Spleen (tissue), 11 donors: Measurements from ENCODE around the gene SRPK2. TPM values are rescaled to one million over a fixed set of nuclear protein-coding genes. Genes with fewer than 3 reads are reported as not detected.

ENCODE experiments used
- DNase-seq: peaks from one replicate; pipeline ENCODE4 v3.0.0-alpha.2; 2020
- H3K27ac ChIP-seq, 8 donors: fragments of 200-600 bp; sonication (generic) in 7 of 8; 1 replicate in 4 of 8; 2 replicates in 4 of 8; pipeline versions ENCODE4 v1.5.0 to v1.8.0; 2016 to 2021; ENCODE audit warnings: inconsistent platforms in 4 of 8, mild to moderate bottlenecking in 4 of 8, moderate library complexity in 1 of 8
- H3K27me3 ChIP-seq, 7 donors: fragments of 200-600 bp; sonication (generic) in 6 of 7; replicated peaks in 1 of 7; 1 replicate in 4 of 7; 2 replicates in 3 of 7; pipeline versions ENCODE4 v1.5.0 to v1.8.0; 2016 to 2021; ENCODE audit warnings: inconsistent platforms in 3 of 7, mild to moderate bottlenecking in 1 of 7
- H3K36me3 ChIP-seq, 6 donors: fragments of 200-600 bp; sonication (generic) in 5 of 6; 1 replicate in 4 of 6; 2 replicates in 2 of 6; pipeline versions ENCODE4 v1.5.0 to v1.8.0; 2016 to 2021; ENCODE audit warnings: inconsistent platforms in 2 of 6
- H3K4me1 ChIP-seq, 6 donors: fragments of 200-600 bp; sonication (generic) in 5 of 6; 1 replicate in 3 of 6; 2 replicates in 3 of 6; pipeline versions ENCODE4 v1.5.0 to v1.8.0; 2016 to 2021; ENCODE audit warnings: inconsistent platforms in 3 of 6
- H3K4me3 ChIP-seq, 8 donors: fragments of 200-600 bp; sonication (generic) in 7 of 8; 1 replicate in 4 of 8; 2 replicates in 4 of 8; pipeline versions ENCODE4 v1.5.0 to v1.8.0; 2016 to 2021; ENCODE audit warnings: inconsistent platforms in 4 of 8, mild to moderate bottlenecking in 4 of 8, moderate library complexity in 2 of 8
- H3K9me3 ChIP-seq, 8 donors: fragments of 200-600 bp; sonication (generic) in 7 of 8; 1 replicate in 4 of 8; 2 replicates in 4 of 8; pipeline versions ENCODE4 v1.5.0 to v1.8.0; 2016 to 2021; ENCODE audit warnings: inconsistent platforms in 4 of 8
- CTCF ChIP-seq, 11 experiments: fragments of 200-600 bp in 7 of 11; fragments of 450-650 bp in 4 of 11; sonication (generic) in 4 of 11; IDR thresholded peaks in 8 of 11; conservative IDR thresholded peaks in 3 of 11; 1 replicate in 7 of 11; 2 replicates in 4 of 11; pipeline versions ENCODE4 v1.4.0 to v1.8.0; 2016 to 2021; ENCODE audit warnings: antibody characterized with exemption in 11 of 11, inconsistent platforms in 4 of 11, mild to moderate bottlenecking in 1 of 11
- POLR2A ChIP-seq, 3 donors: fragments of 450-650 bp; IDR thresholded peaks; one replicate each; pipeline ENCODE4 v1.5.1; 2017; ENCODE audit warnings: antibody characterized with exemption in 3 of 3, mild to moderate bottlenecking in 1 of 3
- POLR2AphosphoS5 ChIP-seq, 3 donors: sonication (generic); formaldehyde crosslinking; IDR thresholded peaks; one replicate each; pipeline ENCODE4 v1.5.1; 2017; ENCODE audit warnings: antibody characterized with exemption in 3 of 3
- WGBS, 5 donors: extraction: QIAGEN DNeasy Blood & Tissue Kit in 3 of 5; methylation state at CpG; one replicate each; pipeline versions ENCODE4 v1.1.5 to v1.1.7; 2013 to 2018; 5-methylcytosine and 5-hydroxymethylcytosine counted together
- intact Hi-C: fragments of 100-400 bp; cut with DNase I; formaldehyde crosslinking; loops from one replicate; pipeline ENCODE4 v1.15.0; 2023; ENCODE audit warnings: low total_unique reads
- polyA plus RNA-seq, 3 donors: library from polyadenylated mRNA; stranded (reverse); fragments of 200-250 nt; gene quantifications; one replicate each; pipeline ENCODE4 v1.2.1, GENCODE V29; 2013
- total RNA-seq, 7 donors: library from RNA; depleted of rRNA in 3 of 7; stranded (reverse); fragments of >200 nt in 3 of 7; fragmentation: NEBNext Ultra II Directional in 4 of 7; extraction: Animal tissue kit (Norgen Biotek cat#: 25700) in 4 of 7; gene quantifications; one replicate each; pipeline versions ENCODE4 v1.1.0 to v1.2.1, GENCODE V29; 2016 to 2021
- donor health status: healthy with polysubstance abuse.
- donor health status: DM: no; HTN: no; CAD: no; lungs with moderate emphysema.
- donor health status: DM: no; HTN: no; CAD: no.
- donor health status: Bipolar disorder and iron deficiency.
- donor health status: healthy.
- donor health status: DM: no; HTN: no; CAD: no.
- donor health status: DM: yes; HTN: yes; CAD: no.

The SRPK2 gene
- total and polyA plus RNA-seq, 10 donors = 9.6 to 60.3 (median 46.2) TPM

- Histone ChIP-seq H3K4me3 (no peak overlapping the region), H3K36me3 (no peaks in the 10 kb centered on the region), H3K4me1 (no peaks in the 10 kb centered on the region), H3K27ac (no peak overlapping the region), H3K9me3 (no peaks in the 10 kb centered on the region), H3K27me3 (no peaks in the 10 kb centered on the region)
- DNase-seq = no peak
- intact Hi-C loops = no loop called here
- WGBS, 5 donors = 87 to 97% (median 93%) methylated on average over 5 of the region's 5 CpGs
- TF ChIP-seq POLR2A (IDR thresholded peaks at IDR 0.05) (no peak), POLR2AphosphoS5 (IDR thresholded peaks at IDR 0.05) (no peak), CTCF (IDR thresholded peaks at IDR 0.05 in 8 of 11, conservative IDR thresholded peaks at IDR 0.05 in 3 of 11) (no peak)
Observed at GRCh38 chr7:105408791-105409410, 20.2 kb upstream of the SRPK2 start.

DNA sequence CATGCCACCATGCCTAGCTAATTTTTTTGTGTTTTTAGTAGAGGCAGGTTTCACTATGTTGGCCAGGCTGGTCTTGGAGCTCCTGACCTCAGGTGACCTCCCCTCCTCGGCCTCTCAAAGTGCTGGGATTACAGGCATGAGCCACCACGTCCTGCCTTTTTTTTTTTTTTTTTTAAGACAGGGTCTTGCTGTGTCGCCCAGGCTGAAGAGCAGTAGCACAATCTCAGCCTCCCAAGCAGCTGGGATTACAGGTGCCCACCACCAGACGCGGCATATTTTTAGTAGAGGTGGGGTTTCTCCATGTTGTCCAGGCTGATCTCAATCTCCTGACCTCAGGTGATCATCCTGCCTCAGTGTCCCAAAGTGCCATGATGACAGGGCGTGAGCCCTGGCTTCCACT is 14.4 kb upstream of the SRPK2 start:
- intact Hi-C loops = no loop called here

DNA sequence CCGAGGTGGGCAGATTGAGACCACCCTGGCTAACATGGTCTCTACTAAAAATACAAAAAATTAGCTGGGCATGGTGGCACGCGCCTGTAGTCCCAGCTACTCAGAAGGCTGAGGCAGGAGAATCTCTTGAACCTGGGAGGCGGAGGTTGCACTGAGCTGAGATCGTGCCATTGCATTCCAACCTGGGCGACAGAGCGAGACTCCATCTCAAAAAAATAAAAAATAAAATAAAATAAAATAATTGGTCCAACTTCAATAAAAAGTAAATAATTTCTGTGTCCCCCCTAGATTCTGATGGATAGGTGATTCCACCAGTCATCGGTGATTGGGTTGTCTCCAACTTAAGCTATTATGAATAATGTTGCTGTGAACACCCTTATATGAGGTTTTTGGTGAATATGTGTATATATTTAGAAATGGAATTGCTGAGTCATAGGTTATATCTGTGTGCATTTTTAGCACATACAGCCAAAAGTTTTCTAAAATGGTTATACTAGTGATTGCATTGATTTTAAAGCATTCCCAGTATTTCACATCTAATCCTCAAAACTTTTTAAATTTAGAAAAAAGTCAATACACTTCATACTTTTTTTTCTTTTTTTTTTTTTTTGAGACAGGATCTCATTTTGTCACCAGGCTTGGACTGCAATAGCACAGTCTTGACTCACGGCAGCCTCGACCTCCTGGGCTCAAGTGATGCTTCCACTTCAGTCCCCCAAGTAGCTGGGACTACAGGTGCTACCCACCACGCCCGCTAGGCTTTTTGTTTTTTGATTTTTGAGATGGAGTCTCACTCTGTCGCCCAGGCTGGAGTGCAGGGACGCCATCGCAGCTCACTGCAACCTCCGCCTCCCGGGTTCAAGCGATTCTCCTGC is 13.7 kb upstream of the SRPK2 start:
- H3K36me3 ChIP-seq = no peaks in the 10 kb centered on the region
- H3K27ac ChIP-seq = no peak overlapping the region
- no peaks in the 10 kb centered on the region for H3K27me3 ChIP-seq
- H3K4me3 ChIP-seq = no peak overlapping the region
- H3K9me3 ChIP-seq = no peaks in the 10 kb centered on the region
- intact Hi-C loops = no loop called here
- no peak for DNase-seq
- peaks cover 0 to 12% (median 4%) of the 10 kb centered on the region in 6 donors for H3K4me1 ChIP-seq
- WGBS, 5 donors = 91 to 97% (median 94%) methylated on average over 18 of the region's 18 CpGs
- TF ChIP-seq POLR2AphosphoS5 (IDR thresholded peaks at IDR 0.05) (no peak), POLR2A (IDR thresholded peaks at IDR 0.05) (no peak), CTCF (IDR thresholded peaks at IDR 0.05 in 8 of 11, conservative IDR thresholded peaks at IDR 0.05 in 3 of 11) (no peak)

More for the DNA sequence above, 14.4 kb upstream of the SRPK2 start:
- TF ChIP-seq CTCF (IDR thresholded peaks at IDR 0.05 in 8 of 11, conservative IDR thresholded peaks at IDR 0.05 in 3 of 11) (no peak), POLR2A (IDR thresholded peaks at IDR 0.05) (no peak), POLR2AphosphoS5 (IDR thresholded peaks at IDR 0.05) (no peak)
- Histone ChIP-seq H3K4me3 (no peak overlapping the region), H3K4me1 (peaks cover 0 to 12% (median 4%) of the 10 kb centered on the region in 6 donors), H3K9me3 (no peaks in the 10 kb centered on the region), H3K27me3 (no peaks in the 10 kb centered on the region), H3K36me3 (no peaks in the 10 kb centered on the region), H3K27ac (no peak overlapping the region)
- WGBS, 5 donors = 88 to 95% (median 90%) methylated on average over 6 of the region's 6 CpGs
- no peak for DNase-seq
